Measurements from ENCODE around the gene TRAF1.

DNA sequence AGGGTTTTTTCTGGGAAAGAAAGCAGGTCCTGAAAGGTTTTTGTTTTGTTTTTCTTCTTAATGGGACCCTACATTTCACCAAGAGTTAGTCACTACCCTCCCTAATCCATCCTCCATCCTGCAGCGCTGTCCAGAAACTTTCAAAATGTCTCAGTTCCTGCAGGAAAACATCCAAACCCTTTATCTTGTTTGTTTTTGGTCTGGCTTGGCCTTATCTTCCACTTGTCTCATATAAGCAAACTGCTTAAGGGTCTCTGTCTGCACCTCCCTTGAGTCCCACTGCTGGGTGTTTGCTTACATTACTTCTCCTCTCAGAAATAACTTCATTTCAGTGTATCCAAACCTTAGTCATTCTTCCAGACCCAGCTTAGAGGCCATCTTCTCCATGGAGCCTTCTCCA lies 11.0 kb upstream of the TRAF1 start:
- TF ChIP-seq, protein P1, sequence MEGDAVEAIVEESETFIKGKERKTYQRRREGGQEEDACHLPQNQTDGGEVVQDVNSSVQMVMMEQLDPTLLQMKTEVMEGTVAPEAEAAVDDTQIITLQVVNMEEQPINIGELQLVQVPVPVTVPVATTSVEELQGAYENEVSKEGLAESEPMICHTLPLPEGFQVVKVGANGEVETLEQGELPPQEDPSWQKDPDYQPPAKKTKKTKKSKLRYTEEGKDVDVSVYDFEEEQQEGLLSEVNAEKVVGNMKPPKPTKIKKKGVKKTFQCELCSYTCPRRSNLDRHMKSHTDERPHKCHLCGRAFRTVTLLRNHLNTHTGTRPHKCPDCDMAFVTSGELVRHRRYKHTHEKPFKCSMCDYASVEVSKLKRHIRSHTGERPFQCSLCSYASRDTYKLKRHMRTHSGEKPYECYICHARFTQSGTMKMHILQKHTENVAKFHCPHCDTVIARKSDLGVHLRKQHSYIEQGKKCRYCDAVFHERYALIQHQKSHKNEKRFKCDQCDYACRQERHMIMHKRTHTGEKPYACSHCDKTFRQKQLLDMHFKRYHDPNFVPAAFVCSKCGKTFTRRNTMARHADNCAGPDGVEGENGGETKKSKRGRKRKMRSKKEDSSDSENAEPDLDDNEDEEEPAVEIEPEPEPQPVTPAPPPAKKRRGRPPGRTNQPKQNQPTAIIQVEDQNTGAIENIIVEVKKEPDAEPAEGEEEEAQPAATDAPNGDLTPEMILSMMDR (IDR thresholded peaks at IDR 0.05), result no peak
- no peak for TF ChIP-seq POLR2A (IDR thresholded peaks at IDR 0.05)
